GM21515 (cell line): ENCODE measurements around the gene KIF3B.
"Not testable (repeated sequence)": the region's sequence is repeated elsewhere in the genome, so short reads cannot be mapped to it uniquely, and the experiment has no call there.

Source experiments
- ATAC-seq: cut with Tn5 transposase; IDR thresholded peaks from one replicate; pipeline ENCODE4 v1.9.1; 2021; ENCODE audit not compliant: unreplicated experiment

The KIF3B gene

GRCh38 chr20:32382102-32382950, 104.9 kb downstream of the KIF3B start:
- no peak for ATAC-seq

- not testable (repeated sequence) for ATAC-seq
Measured at GRCh38 chr20:32383441-32383840, 106.0 kb downstream of the KIF3B start.
